ENCODE results near the gene SMIM8. TPM values are rescaled to one million over a fixed set of nuclear protein-coding genes. Genes with fewer than 3 reads are reported as not detected.

The SMIM8 gene
- total RNA-seq, 1 experiment from 2014 or later: 6.6 TPM

DNA sequence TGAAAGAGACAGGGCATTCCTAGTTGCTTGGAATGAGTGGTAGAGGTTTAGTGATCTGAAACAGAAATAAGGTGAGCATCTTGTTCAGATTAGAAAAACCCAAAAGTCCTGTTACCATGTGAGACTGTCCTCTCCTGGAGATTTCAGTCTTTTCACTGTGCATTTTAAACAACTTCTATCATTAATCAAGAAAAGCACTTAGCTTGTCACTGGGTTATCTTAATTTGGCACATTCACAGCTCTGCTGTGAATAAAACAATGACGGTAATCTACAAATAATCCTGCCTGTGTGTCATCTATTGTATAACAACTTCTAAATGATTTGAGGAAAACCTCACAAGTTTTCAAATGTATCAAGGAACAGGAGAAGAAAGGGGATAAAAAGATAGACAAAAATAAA lies 9.5 kb upstream of the SMIM8 start:
- Histone ChIP-seq H3T11ph (ENCODE audit: low read length) (no peak overlapping the region), H3K79me2 (ENCODE audit: insufficient read depth, low read length) (no peaks in the 10 kb centered on the region), H3K56ac (ENCODE audit: insufficient read length, low read depth, low read length) (no peak overlapping the region), H2BK5ac (ENCODE audit: insufficient read length, low read length) (no peak overlapping the region), H3K4me1 (ENCODE audit: insufficient read depth, low read length) (no peaks in the 10 kb centered on the region), H4K20me1 (ENCODE audit: control insufficient read depth, insufficient read depth, insufficient read length) (no peaks in the 10 kb centered on the region), H2BK12ac (ENCODE audit: insufficient read length, low read depth, low read length) (no peak overlapping the region), H2BK20ac (ENCODE audit: low read depth, low read length, poor library complexity, severe bottlenecking) (no peak overlapping the region), H3K23ac (ENCODE audit: insufficient read length, low read depth, low read length) (no peak overlapping the region), H4K91ac (ENCODE audit: insufficient read length, low read depth, low read length) (no peak overlapping the region), H2BK120ac (ENCODE audit: low read depth, low read length, poor library complexity, severe bottlenecking) (no peak overlapping the region), H3K9ac (ENCODE audit: extremely low read depth, insufficient read length, low read length) (no peak overlapping the region), H3K9me3 (ENCODE audit: control insufficient read depth, low read depth, low read length) (no peaks in the 10 kb centered on the region), H3K14ac (ENCODE audit: insufficient read depth, low read length) (no peak overlapping the region), H2AK5ac (ENCODE audit: insufficient read length, low read length) (no peak overlapping the region), H3K4ac (ENCODE audit: low read depth, low read length) (no peak overlapping the region), H2AFZ (ENCODE audit: low read length) (no peak overlapping the region), H3K23me2 (ENCODE audit: insufficient read length, low read depth, low read length, poor library complexity, severe bottlenecking) (no peaks in the 10 kb centered on the region), H4K8ac (replicated peaks; ENCODE audit: insufficient read length, low read depth, low read length) (no peak overlapping the region), H2BK15ac (ENCODE audit: low read depth, low read length) (no peak overlapping the region), H3K27ac (ENCODE audit: insufficient read length, low read depth, low read length) (no peak overlapping the region), H3K4me2 (ENCODE audit: insufficient read depth, insufficient read length, low read length) (no peak overlapping the region), H4K5ac (ENCODE audit: insufficient read length, low read depth, low read length) (no peak overlapping the region), H3K18ac (ENCODE audit: insufficient read length, low read depth, low read length) (no peak overlapping the region), H3K79me1 (ENCODE audit: insufficient read depth, low read depth, low read length, poor library complexity, severe bottlenecking) (no peaks in the 10 kb centered on the region), H3K27me3 (ENCODE audit: insufficient read depth, low read length) (no peaks in the 10 kb centered on the region)
- Mint-ChIP-seq H3K9me3 (no peaks in the 10 kb centered on the region), H3K27me3 (ENCODE audit: low read depth) (no peaks in the 10 kb centered on the region; the same call in 1 of the 2 replicates), H3K4me3 (no peak overlapping the region), H3K4me1 (no peaks in the 10 kb centered on the region), H3K36me3 (ENCODE audit: insufficient read depth in 1 of 3, low read depth in 3 of 3) (no peaks in the 10 kb centered on the region), H3K27ac (no peak overlapping the region)
- no CpG with 5 or more reads among the region's 1 CpG for WGBS (ENCODE audit: extremely low coverage, insufficient read length, low lambda C conversion rate)
- TF ChIP-seq, protein P1, sequence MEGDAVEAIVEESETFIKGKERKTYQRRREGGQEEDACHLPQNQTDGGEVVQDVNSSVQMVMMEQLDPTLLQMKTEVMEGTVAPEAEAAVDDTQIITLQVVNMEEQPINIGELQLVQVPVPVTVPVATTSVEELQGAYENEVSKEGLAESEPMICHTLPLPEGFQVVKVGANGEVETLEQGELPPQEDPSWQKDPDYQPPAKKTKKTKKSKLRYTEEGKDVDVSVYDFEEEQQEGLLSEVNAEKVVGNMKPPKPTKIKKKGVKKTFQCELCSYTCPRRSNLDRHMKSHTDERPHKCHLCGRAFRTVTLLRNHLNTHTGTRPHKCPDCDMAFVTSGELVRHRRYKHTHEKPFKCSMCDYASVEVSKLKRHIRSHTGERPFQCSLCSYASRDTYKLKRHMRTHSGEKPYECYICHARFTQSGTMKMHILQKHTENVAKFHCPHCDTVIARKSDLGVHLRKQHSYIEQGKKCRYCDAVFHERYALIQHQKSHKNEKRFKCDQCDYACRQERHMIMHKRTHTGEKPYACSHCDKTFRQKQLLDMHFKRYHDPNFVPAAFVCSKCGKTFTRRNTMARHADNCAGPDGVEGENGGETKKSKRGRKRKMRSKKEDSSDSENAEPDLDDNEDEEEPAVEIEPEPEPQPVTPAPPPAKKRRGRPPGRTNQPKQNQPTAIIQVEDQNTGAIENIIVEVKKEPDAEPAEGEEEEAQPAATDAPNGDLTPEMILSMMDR (conservative IDR thresholded peaks at IDR 0.05): no peak
- DNase-seq: no peak

Data from H9 (cell line).